ENCODE results near the gene CLEC4E.
A peak's percentile ranks its signal among the peaks of the same experiment; 100 is the strongest.
"Not testable (repeated sequence)": the region's sequence is repeated elsewhere in the genome, so short reads cannot be mapped to it uniquely, and the experiment has no call there.

Gene CLEC4E, protein sequence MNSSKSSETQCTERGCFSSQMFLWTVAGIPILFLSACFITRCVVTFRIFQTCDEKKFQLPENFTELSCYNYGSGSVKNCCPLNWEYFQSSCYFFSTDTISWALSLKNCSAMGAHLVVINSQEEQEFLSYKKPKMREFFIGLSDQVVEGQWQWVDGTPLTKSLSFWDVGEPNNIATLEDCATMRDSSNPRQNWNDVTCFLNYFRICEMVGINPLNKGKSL

DNA sequence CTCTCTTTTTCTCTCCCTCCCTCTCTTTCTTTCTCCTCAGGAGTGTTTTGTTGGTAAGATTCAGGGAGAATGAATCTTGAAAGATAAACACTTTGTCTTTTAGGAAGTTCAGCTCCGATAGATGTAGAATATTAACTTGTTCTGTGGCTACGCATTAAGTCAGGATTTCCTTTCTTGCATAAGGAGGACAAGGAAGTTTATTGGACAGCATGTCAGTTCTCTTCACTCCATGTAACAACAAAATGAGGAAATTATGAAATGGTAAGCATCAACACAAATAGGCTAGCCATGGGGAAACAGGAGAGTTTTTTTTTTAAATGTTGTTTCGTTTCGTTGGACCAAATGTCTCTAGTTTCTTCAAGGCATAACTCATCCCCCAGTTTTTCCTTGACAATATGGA is at the start of gene CLEC4E:
CLEC4E (minus strand) TSS at position 75 of the 400 bp plus-strand sequence. CDS start 108 bp downstream, outside the sequence.
- not testable (repeated sequence) for H3K4me3 Mint-ChIP-seq; H3K4me1 Mint-ChIP-seq; H3K36me3 Mint-ChIP-seq (ENCODE audit: low read depth); H3K9me3 Mint-ChIP-seq
- H3K27me3 Mint-ChIP-seq (ENCODE audit: low read depth) = peaks cover 13% of the 10 kb centered on the region
- H3K27ac Mint-ChIP-seq = peak within 1 kb of the TSS in 2 of 3 experiments; percentile 45 to 76

DNA sequence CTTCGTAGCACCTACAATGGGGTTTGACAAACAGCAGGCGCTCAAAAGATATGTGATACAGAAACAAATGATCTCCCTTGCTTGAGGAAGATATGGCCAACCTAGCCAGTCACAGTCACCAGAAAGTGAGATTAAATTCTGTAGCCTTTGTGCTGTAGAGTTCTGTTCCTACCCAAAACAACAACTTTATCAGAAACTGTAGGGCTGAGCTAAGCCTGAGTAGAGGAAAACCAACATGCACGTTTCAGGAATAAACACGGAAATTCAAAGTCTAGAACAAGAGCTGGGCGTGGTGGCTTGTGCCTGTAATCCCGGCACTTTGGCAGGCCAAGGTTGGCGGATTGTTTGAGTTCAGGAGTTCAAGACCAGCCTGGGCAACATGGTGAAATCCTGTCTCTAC is 49.0 kb upstream of the CLEC4E start:
- H3K36me3 Mint-ChIP-seq (ENCODE audit: low read depth) = no peaks in the 10 kb centered on the region
- no peaks in the 10 kb centered on the region for H3K27me3 Mint-ChIP-seq (ENCODE audit: low read depth)
- TF ChIP-seq, protein P1, sequence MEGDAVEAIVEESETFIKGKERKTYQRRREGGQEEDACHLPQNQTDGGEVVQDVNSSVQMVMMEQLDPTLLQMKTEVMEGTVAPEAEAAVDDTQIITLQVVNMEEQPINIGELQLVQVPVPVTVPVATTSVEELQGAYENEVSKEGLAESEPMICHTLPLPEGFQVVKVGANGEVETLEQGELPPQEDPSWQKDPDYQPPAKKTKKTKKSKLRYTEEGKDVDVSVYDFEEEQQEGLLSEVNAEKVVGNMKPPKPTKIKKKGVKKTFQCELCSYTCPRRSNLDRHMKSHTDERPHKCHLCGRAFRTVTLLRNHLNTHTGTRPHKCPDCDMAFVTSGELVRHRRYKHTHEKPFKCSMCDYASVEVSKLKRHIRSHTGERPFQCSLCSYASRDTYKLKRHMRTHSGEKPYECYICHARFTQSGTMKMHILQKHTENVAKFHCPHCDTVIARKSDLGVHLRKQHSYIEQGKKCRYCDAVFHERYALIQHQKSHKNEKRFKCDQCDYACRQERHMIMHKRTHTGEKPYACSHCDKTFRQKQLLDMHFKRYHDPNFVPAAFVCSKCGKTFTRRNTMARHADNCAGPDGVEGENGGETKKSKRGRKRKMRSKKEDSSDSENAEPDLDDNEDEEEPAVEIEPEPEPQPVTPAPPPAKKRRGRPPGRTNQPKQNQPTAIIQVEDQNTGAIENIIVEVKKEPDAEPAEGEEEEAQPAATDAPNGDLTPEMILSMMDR (IDR thresholded peaks at IDR 0.05; ENCODE audit: unreplicated experiment in 3 of 3) = no peak
- no peaks in the 10 kb centered on the region for H3K4me1 Mint-ChIP-seq
- no peak overlapping the region for H3K27ac Mint-ChIP-seq
- H3K9me3 Mint-ChIP-seq = no peaks in the 10 kb centered on the region
- no peak overlapping the region for H3K4me3 Mint-ChIP-seq

DNA sequence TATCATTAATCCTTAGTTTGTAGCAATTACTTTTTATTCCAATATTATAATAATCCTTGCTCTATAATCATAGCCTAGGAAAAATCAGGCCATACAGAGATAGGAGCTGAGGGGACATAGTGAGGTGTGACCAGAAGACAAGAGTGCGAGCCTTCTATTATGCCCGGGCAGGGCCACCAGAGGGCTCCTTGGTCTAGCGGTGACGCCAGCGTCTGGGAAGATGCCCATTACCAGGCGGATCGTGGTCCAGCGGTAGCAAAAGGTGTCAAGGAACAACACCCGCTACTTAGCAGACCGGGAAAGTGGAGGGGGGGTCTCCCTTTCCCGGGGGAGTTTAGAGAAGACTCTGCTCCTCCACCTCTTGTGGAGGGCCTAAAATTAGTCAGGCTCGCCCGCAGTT is 43.8 kb upstream of the CLEC4E start:
- H3K9me3 Mint-ChIP-seq; H3K4me3 Mint-ChIP-seq; H3K4me1 Mint-ChIP-seq; H3K27me3 Mint-ChIP-seq (ENCODE audit: low read depth); H3K36me3 Mint-ChIP-seq (ENCODE audit: low read depth); H3K27ac Mint-ChIP-seq: not testable (repeated sequence)

DNA sequence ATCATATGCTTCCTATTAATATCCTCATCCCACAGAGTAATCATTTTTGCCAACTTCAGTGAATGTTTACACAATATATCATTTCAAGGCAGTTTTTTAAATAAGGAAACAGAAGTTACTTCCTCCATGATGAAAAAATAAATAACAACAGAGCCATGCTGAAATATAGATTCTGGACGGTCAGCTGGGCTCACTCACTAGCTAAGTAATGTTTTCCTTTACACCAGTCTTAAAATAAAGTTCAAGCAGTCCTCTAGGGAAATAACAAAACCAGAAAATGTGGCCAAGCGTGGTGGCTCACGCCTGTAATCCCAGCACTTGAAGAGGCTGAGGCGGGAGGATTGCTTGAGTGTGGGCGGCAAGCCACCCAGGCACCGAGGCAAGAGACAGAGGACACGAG is 43.3 kb upstream of the CLEC4E start:
- Mint-ChIP-seq H3K9me3 (no peaks in the 10 kb centered on the region), H3K4me3 (no peak overlapping the region), H3K27me3 (ENCODE audit: low read depth) (no peaks in the 10 kb centered on the region), H3K4me1 (no peaks in the 10 kb centered on the region), H3K27ac (no peak overlapping the region), H3K36me3 (ENCODE audit: low read depth) (no peaks in the 10 kb centered on the region)
- TF ChIP-seq, protein P1 (IDR thresholded peaks at IDR 0.05; ENCODE audit: unreplicated experiment in 3 of 3) = no peak

DNA sequence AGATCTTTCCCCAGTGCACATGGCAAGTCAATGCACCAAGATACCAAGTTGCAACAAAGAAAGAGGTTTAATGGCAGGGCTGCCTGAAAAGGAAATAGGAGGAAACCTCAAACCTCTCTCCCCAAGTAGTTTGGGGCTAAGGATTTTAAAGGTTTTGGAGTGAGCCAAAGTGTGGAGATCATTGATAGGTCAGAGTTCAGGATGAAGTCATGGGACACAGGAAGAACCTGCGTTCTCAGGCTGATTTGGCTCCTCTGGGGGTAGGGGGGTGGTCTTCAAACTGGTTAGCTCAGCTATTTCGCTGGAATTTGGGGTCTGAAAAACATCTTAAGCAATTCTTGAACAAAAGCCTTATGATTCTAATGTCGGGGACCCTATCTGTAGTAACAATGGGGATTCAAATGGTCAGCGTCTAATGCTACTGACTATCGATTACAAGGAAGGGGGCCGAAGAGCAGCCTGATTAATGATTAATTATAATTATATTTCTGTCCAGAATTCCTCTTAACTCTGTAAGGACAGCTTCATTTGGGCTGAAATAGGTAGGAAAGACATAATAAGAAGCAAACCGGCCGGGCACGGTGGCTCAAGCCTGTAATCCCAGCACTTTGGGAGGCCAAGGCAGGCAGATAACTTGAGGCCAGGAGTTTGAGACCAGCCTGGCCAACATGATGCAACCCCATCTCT is 40.5 kb upstream of the CLEC4E start:
- Mint-ChIP-seq H3K4me3 (no peak overlapping the region), H3K4me1 (no peaks in the 10 kb centered on the region), H3K9me3 (no peaks in the 10 kb centered on the region), H3K27me3 (ENCODE audit: low read depth) (no peaks in the 10 kb centered on the region), H3K27ac (peak overlapping the region in 1 of 3 experiments; percentile 53), H3K36me3 (ENCODE audit: low read depth) (no peaks in the 10 kb centered on the region)
- TF ChIP-seq, protein P1 (IDR thresholded peaks at IDR 0.05; ENCODE audit: unreplicated experiment in 3 of 3) = no peak

DNA sequence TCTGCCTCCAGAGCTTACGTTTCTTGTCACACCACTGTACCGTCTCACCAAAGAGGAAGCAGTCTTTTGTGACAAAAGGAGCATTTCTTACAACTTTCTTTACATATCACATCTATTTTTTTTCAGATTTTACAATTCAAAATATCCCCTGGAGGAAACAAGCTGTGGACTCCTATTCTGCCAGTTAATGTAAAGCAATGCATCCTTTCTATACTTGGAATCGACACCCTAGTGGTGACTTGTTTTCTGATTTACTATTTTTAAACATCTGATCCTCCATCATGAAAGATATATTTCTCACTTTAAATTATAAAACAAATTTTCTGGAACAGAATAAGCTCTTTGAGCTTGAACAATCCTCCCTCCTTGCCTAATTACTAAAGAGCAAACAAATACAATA is 37.2 kb upstream of the CLEC4E start:
- H3K9me3 Mint-ChIP-seq = no peaks in the 10 kb centered on the region
- no peaks in the 10 kb centered on the region for H3K4me1 Mint-ChIP-seq
- H3K27me3 Mint-ChIP-seq (ENCODE audit: low read depth) = no peaks in the 10 kb centered on the region
- H3K4me3 Mint-ChIP-seq = no peak overlapping the region
- H3K27ac Mint-ChIP-seq = no peak overlapping the region
- no peaks in the 10 kb centered on the region for H3K36me3 Mint-ChIP-seq (ENCODE audit: low read depth)
- TF ChIP-seq, protein P1 (IDR thresholded peaks at IDR 0.05; ENCODE audit: unreplicated experiment in 3 of 3) = no peak

DNA sequence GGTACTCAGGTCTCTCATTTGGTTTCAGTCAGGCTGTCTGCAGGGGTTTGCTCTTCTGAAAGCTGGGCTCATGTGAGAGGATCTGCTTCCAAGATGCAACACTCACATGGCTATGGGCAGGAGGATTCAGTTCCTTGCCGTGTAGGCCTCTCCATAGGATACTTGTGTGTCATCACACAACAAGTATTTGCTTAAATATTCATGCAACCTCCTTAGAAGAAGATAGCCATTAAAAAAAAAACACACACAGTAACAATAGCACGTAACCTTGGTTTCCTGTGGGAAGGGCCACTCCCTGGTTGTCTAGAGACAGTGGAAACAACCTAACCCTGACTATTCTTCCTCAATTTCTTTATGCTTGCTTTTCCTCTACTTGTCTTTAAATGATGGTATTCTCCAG is 31.8 kb upstream of the CLEC4E start:
- H3K36me3 Mint-ChIP-seq (ENCODE audit: low read depth) = no peaks in the 10 kb centered on the region
- H3K9me3 Mint-ChIP-seq = no peaks in the 10 kb centered on the region
- no peak overlapping the region for H3K4me3 Mint-ChIP-seq
- no peaks in the 10 kb centered on the region for H3K4me1 Mint-ChIP-seq
- TF ChIP-seq, protein P1 (IDR thresholded peaks at IDR 0.05; ENCODE audit: unreplicated experiment in 3 of 3) = no peak
- no peaks in the 10 kb centered on the region for H3K27me3 Mint-ChIP-seq (ENCODE audit: low read depth)
- H3K27ac Mint-ChIP-seq = no peak overlapping the region

Data from nephron (organoid).